HG03571 (cell line): Measurements from ENCODE around the gene PRPF8.
"Not testable (repeated sequence)": the region's sequence is repeated elsewhere in the genome, so short reads cannot be mapped to it uniquely, and the experiment has no call there.

Source experiments
- ATAC-seq: cut with Tn5 transposase; IDR thresholded peaks from one replicate; pipeline ENCODE4 v1.9.1; 2021; ENCODE audit not compliant: unreplicated experiment

Gene PRPF8

GRCh38 chr17:1684378-1685189 is at the start of gene PRPF8:
Gene PRPF8 (minus strand): TSS chr17:1684867. CDS start chr17:1684571, 296 bp downstream.
- ATAC-seq = peak; percentile 95

DNA sequence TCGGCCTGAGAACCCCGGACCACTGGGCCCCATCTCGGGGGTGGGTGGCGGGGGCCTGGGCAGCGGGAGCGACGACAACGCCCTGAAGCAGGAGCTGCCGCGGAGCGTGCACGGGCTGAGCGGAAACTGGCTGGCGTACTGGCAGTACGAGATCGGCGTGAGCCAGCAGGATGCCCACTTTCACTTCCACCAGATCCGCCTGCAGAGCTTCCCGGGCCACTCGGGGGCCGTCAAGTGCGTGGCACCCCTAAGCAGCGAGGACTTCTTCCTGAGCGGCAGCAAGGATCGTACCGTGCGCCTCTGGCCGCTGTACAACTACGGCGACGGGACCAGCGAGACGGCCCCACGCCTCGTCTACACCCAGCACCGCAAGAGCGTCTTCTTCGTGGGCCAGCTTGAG is 49.1 kb upstream of the PRPF8 start:
- ATAC-seq = no peak

- no peak for ATAC-seq
Measured at GRCh38 chr17:1732833-1733321, 48.2 kb upstream of the PRPF8 start.

DNA sequence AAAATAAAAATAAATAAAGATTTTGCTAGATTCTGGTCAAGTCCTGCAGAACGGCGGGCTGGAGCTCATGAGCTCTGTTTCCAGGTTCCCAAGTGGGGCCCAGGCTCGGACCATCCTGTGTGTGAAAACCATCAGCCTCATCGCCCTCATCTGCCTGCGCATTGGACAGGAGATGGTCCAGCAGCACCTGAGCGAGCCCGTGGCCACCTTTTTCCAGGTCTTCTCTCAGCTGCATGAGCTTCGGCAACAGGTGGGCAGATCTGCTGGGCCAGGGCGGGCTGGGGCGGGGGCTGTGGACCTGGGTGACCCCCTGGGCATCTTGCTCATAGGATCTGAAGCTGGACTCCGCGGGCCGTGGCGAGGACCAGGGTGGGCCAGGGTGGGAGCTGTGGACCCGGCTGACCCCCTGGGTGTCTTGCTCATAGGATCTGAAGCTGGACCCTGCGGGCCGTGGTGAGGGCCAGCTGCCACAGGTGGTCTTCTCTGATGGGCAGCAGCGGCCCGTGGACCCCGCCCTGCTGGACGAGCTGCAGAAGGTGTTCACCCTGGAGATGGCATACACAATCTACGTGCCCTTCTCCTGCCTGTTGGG is 47.7 kb upstream of the PRPF8 start:
- no peak for ATAC-seq

DNA sequence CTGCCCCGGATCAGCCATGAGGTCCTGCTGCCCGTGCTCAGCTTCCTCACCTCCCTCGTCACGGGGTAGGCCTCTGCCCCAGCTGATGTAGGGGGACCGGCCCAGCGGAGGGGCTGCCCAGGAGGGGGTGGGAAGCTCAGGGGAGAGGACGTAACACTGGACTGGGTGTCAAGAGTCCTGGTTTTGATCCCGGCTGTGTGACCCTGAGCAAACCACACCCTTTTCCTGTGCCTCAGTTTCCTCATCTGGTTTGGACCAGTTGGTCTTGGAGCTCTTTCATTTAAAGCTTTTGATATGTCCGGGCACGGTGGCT is 46.5 kb upstream of the PRPF8 start:
- ATAC-seq = no peak

DNA sequence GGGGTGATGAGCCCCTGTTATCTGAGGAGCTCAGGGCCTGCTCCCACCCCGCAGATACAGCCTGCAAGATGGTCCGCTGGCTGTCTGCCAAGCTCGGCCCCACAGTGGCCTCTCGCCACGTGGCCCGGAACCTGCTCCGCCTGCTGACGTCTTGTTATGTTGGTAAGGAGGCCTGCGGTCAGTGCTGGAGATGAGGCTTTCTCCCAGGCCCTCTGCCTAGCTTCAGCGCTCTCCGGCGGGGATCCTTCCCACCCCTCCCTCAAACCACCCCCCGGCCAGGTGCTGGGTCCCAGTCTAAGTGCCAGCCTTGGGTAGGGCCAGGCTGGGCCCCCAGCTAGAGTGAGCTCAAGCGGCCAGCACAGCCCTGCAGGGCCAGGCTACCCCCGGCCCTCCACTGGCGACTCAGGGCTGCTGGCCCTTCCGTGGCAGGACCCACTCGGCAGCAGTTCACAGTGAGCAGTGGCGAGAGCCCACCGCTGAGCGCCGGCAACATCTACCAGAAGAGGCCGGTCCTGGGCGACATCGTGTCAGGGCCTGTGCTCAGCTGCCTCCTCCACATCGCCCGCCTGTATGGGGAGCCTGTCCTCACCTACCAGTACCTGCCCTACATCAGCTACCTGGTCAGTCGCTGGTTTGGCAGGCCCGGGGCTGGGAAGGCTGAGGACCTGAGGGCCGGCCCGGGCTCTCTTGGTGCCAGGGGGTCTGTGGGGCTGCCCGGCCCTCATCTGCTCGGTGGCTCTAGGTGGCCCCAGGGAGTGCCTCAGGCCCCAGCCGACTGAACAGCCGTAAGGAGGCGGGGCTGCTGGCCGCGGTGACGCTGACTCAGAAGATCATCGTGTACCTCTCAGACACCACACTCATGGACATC is 45.9 kb upstream of the PRPF8 start:
- ATAC-seq = no peak

DNA sequence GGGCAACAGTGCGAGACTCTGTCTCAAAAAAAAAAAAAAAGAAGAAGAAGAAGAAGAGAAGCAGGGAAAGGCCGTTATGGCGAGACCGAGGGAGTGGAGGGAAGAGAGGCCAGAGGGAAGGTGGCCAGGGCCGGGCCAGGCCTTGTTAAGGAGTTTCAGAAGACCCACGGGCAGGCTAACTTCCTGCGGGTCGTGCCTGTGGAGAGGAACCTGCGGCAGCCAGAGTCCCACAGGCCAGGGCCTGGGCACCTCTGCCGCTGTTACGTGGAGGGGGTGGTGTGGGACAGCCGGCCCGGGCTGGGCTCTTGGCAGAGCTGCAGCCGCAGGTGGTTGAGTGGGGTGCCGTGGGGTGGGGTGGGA is 45.3 kb upstream of the PRPF8 start:
- ATAC-seq = no peak

DNA sequence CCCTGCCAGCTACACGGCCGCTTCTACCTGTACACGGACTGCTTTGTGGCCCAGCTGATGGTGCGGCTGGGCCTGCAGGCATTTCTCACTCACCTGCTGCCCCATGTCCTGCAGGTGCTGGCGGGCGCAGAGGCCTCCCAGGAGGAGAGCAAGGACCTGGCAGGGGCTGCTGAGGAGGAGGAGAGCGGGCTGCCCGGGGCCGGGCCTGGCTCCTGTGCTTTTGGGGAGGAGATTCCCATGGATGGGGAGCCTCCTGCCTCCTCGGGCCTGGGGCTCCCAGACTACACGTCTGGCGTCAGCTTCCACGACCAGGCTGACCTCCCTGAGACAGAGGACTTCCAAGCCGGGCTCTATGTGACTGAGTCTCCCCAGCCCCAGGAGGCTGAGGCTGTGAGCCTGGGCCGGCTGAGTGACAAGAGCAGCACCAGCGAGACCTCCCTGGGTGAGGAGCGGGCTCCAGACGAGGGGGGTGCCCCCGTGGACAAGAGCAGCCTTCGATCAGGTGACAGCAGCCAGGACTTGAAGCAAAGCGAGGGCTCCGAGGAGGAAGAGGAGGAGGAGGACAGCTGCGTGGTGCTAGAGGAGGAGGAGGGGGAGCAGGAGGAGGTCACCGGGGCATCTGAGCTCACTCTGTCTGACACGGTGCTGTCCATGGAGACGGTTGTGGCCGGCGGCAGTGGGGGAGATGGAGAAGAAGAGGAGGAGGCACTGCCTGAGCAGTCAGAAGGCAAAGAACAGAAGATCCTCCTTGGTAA is 43.4 kb upstream of the PRPF8 start:
- no peak for ATAC-seq

DNA sequence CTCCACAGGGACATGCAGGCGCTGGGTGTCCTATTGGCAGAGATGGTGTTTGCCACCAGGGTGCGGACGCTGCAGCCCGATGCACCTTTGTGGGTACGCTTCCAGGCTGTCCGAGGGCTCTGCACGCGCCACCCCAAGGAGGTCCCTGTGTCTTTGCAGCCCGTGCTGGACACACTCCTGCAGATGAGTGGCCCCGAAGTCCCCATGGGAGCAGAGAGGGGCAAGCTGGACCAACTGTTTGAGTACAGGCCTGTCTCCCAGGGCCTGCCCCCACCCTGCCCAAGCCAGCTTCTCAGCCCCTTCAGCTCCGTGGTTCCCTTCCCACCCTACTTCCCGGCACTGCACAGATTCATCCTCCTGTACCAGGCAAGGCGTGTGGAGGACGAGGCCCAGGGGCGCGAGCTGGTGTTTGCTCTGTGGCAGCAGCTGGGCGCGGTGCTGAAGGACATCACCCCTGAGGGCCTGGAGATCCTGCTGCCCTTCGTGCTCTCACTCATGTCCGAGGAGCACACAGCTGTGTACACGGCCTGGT is 42.7 kb upstream of the PRPF8 start:
- ATAC-seq = no peak

DNA sequence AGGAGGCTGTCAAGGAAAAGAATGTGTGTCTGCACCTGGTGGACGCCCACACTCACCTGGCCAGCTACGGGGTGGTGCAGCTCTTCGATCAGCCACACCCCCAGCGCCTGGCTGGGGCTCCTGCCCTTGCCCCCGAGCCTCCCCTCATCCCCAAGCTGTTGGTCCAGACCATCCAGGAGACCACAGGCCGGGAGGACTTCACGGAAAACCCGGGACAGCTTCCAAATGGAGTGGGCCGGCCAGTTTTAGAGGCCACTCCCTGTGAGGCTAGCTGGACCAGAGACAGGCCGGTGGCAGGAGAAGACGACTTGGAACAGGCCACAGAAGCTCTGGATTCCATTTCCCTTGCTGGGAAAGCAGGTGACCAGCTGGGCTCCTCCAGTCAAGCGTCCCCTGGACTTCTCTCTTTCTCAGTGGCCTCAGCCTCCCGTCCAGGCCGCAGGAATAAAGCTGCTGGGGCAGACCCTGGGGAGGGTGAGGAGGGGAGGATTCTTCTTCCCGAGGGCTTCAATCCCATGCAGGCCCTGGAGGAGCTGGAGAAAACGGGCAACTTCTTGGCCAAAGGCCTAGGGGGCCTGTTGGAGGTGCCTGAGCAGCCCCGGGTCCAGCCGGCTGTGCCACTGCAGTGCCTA is 42.1 kb upstream of the PRPF8 start:
- ATAC-seq = no peak

GRCh38 chr17:1725642-1726511 is 41.2 kb upstream of the PRPF8 start:
- ATAC-seq = no peak

GRCh38 chr17:1724869-1725641 is 40.4 kb upstream of the PRPF8 start:
- peak; percentile 1 for ATAC-seq

GRCh38 chr17:1724351-1724868 is 39.7 kb upstream of the PRPF8 start, which contains the start of gene WDR81:
Gene WDR81 (plus strand): TSS chr17:1724704. CDS start chr17:1724960, 256 bp downstream.
- ATAC-seq = peak; percentile 56

DNA sequence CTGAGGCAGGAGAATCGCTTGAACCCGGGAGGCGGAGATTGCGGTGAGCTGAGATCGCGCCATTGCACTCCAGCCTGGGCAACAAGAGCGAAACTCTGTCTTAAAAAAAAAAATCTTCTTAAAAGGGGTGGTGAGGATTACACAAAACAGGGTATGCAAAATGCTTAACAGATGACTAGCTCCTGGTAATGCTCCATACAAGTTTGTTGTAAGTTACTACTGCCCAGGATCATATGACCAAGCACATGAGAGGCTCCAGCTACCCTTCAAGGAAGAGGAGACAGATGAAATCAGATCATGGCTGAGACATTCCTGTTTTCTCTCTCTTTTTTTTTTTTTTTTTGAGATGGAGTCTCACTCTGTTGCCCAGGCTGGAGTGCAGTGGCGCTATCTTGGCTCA is 37.4 kb upstream of the PRPF8 start:
- ATAC-seq = not testable (repeated sequence)

GRCh38 chr17:1720856-1721386 is 36.3 kb upstream of the PRPF8 start:
- no peak for ATAC-seq

DNA sequence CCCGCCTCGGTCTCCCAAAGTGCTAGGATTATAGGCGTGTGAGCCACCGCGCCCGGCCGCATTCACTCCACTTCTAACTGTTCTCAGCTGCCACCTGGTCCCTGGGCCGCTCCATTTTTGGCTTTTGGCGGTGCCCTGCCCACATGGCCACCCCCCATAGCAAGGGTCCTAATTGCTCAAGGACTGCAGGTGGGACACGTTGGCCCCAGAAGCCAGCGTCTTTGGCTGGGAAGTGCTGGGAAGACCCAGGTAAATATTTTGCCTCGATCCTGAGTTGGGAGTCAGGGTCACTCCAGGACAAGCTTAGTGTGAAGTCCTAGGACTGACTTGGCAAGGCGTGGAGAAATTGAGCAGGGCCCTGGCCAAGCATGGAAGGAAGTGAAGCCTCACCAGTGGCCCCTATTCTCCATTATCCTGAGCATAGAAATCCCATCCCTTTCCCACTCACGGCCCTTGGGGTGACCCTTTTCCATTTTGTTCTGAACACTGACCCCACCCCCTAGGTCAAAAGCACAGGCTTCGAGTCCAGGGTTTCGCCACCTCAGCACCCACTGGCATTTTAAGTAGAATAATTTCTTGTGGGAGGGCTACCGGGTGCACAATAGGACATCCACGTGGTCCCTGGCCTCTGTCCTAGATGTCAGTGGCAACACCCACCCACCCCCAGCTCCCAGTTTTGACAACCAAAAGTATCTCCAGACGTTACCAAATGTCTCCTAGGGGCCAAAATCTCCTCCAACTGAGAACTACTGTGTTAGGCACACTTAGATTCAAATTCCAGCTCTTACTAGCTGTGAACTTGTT is 33.9 kb upstream of the PRPF8 start:
- no peak for ATAC-seq
